HG03432 (cell line): Measurements from ENCODE around the gene GGT6.

ENCODE experiments used
- ATAC-seq: cut with Tn5 transposase; IDR thresholded peaks from one replicate; pipeline ENCODE4 v1.9.1; 2021; ENCODE audit warnings: mild to moderate bottlenecking, moderate library complexity; ENCODE audit not compliant: unreplicated experiment

Gene GGT6

GRCh38 chr17:4509401-4509800, 51.0 kb downstream of the GGT6 start:
- ATAC-seq, result no peak

GRCh38 chr17:4508207-4508606, 52.2 kb downstream of the GGT6 start:
- no peak for ATAC-seq

GRCh38 chr17:4507361-4508111, 52.8 kb downstream of the GGT6 start:
- no peak for ATAC-seq
